H1 (cell line): ENCODE measurements around the gene ABCF2. TPM values are rescaled to one million over a fixed set of nuclear protein-coding genes. Genes with fewer than 3 reads are reported as not detected.

Experiments
- CTCF ChIA-PET: fragments of 300-600 bp; sonication (Branson Sonifier 250); formaldehyde crosslinking; loops from one replicate; lab custom pipeline; 2021; ENCODE audit not compliant: partially characterized antibody; lab: Charles Lee
- POLR2A ChIA-PET: fragments of 300-600 bp; sonication (Branson Sonifier 250); formaldehyde crosslinking; loops from one replicate; lab custom pipeline; 2021; ENCODE audit warnings: inconsistent platforms; ENCODE audit not compliant: partially characterized antibody; lab: Charles Lee
- DNase-seq, 2 experiments: peaks; one replicate each; pipeline versions ENCODE4 v3.0.0 to v3.0.0-alpha.2; 2010 to 2022; ENCODE audit warnings: low spot score in 2 of 2, low read depth in 1 of 2, mixed read lengths in 1 of 2
- FAIRE-seq: peaks from 2 replicates; lab custom pipeline; 2011; peaks lifted over from hg19 to GRCh38; lab: Jason Lieb, UNC
- H2AFZ ChIP-seq: 2 replicates; pipeline ENCODE4 v1.8.1; 2012; ENCODE audit warnings: low read length, inconsistent platforms
- H2AK5ac ChIP-seq: 2 replicates; pipeline ENCODE4 v1.6.1; 2013; ENCODE audit warnings: low read depth, low read length
- H2BK120ac ChIP-seq: replicated peaks from 2 replicates; pipeline ENCODE3; 2013; ENCODE audit warnings: low read depth, low read length, inconsistent platforms
- H2BK12ac ChIP-seq: 2 replicates; pipeline ENCODE4 v1.6.1; 2013; ENCODE audit warnings: low read depth, low read length
- H2BK15ac ChIP-seq: 2 replicates; pipeline ENCODE4 v1.6.1; 2013; ENCODE audit warnings: low read length
- H2BK20ac ChIP-seq: 2 replicates; pipeline ENCODE4 v1.6.1; 2013; ENCODE audit warnings: low read length
- H2BK5ac ChIP-seq: 2 replicates; pipeline ENCODE4 v1.6.1; 2013; ENCODE audit warnings: low read depth, low read length
- H3K14ac ChIP-seq: 2 replicates; pipeline ENCODE4 v1.6.1; 2013; ENCODE audit warnings: inconsistent platforms; ENCODE audit not compliant: insufficient read length
- H3K18ac ChIP-seq: 2 replicates; pipeline ENCODE4 v1.6.1; 2013; ENCODE audit warnings: low read length; ENCODE audit errors: extremely low read depth
- H3K23ac ChIP-seq: 2 replicates; pipeline ENCODE4 v1.6.1; 2013; ENCODE audit warnings: inconsistent platforms; ENCODE audit not compliant: insufficient read length
- H3K23me2 ChIP-seq: 2 replicates; pipeline ENCODE4 v1.6.1; 2013; ENCODE audit warnings: low read depth, low read length
- H3K27ac ChIP-seq: 2 replicates; pipeline ENCODE4 v1.6.1; 2011; ENCODE audit warnings: low read depth, low read length, inconsistent platforms
- H3K27me3 ChIP-seq, 4 experiments: replicated peaks in 1 of 4; 1 replicate in 1 of 4; 2 replicates in 3 of 4; pipeline versions ENCODE4 v1.6.1 to v1.8.1; 2011 to 2013; ENCODE audit warnings: low read length in 3 of 4, mild to moderate bottlenecking in 3 of 4, inconsistent platforms in 2 of 4, mixed read lengths in 2 of 4, moderate library complexity in 1 of 4; ENCODE audit not compliant: control insufficient read depth in 3 of 4, insufficient read depth in 3 of 4; ENCODE audit errors: extremely low read depth in 1 of 4
- H3K36me3 ChIP-seq, 4 experiments: 2 replicates each; pipeline versions ENCODE4 v1.6.1 to v1.8.1; 2011 to 2013; ENCODE audit warnings: mild to moderate bottlenecking in 4 of 4, low read length in 3 of 4, moderate library complexity in 2 of 4, control low read depth in 1 of 4, inconsistent platforms in 1 of 4; ENCODE audit not compliant: insufficient read depth in 4 of 4, control insufficient read depth in 2 of 4
- H3K4ac ChIP-seq: replicated peaks from 2 replicates; pipeline ENCODE3; 2013; ENCODE audit warnings: low read length, low read depth, mixed read lengths, inconsistent platforms; ENCODE audit not compliant: insufficient read length
- H3K4me1 ChIP-seq, 4 experiments: replicated peaks in 1 of 4; 1 replicate in 1 of 4; 2 replicates in 3 of 4; pipeline versions ENCODE4 v1.6.1 to v1.8.1; 2011 to 2013; ENCODE audit warnings: low read length in 3 of 4, inconsistent platforms in 2 of 4, mixed read lengths in 1 of 4; ENCODE audit not compliant: insufficient read depth in 4 of 4, control insufficient read depth in 3 of 4
- H3K4me2 ChIP-seq, 2 experiments: 2 replicates each; pipeline versions ENCODE4 v1.6.1 to v1.8.1; 2011 to 2013; ENCODE audit warnings: low read depth in 2 of 2, low read length in 2 of 2, control low read depth in 1 of 2, inconsistent platforms in 1 of 2, mild to moderate bottlenecking in 1 of 2; ENCODE audit not compliant: insufficient read depth in 1 of 2
- H3K4me3 ChIP-seq, 4 experiments: fragments of 200-600, 300-600 bp in 1 of 4; sonication (generic), shearing (Covaris generic), sonication (Bioruptor Twin) in 1 of 4; 2 replicates each; pipeline versions ENCODE4 v1.5.1 to v1.8.1; 2011 to 2016; ENCODE audit warnings: low read length in 4 of 4, low read depth in 3 of 4, control low read depth in 2 of 4, inconsistent platforms in 2 of 4, mild to moderate bottlenecking in 2 of 4, mixed read lengths in 1 of 4, moderate library complexity in 1 of 4; ENCODE audit not compliant: insufficient read depth in 2 of 4; ENCODE audit errors: extremely low read depth in 1 of 4
- H3K56ac ChIP-seq: replicated peaks from 2 replicates; pipeline ENCODE3; 2013; ENCODE audit warnings: low read depth, mild to moderate bottlenecking, mixed read lengths, low read length, inconsistent platforms; ENCODE audit not compliant: insufficient read length
- H3K79me1 ChIP-seq: 2 replicates; pipeline ENCODE4 v1.6.1; 2013; ENCODE audit warnings: low read depth, low read length, control low read depth
- H3K79me2 ChIP-seq, 2 experiments: 2 replicates each; pipeline versions ENCODE4 v1.6.1 to v1.8.1; 2012 to 2013; ENCODE audit warnings: low read length in 2 of 2, mild to moderate bottlenecking in 2 of 2, inconsistent platforms in 1 of 2; ENCODE audit not compliant: insufficient read depth in 2 of 2, control insufficient read depth in 1 of 2
- H3K9ac ChIP-seq, 4 experiments: replicated peaks in 1 of 4; 1 replicate in 1 of 4; 2 replicates in 3 of 4; pipeline versions ENCODE4 v1.6.1 to v1.8.1; 2011 to 2013; ENCODE audit warnings: low read depth in 3 of 4, low read length in 3 of 4, control low read depth in 2 of 4, mild to moderate bottlenecking in 2 of 4, moderate library complexity in 2 of 4, inconsistent platforms in 1 of 4; ENCODE audit errors: extremely low read depth in 1 of 4
- H3K9me3 ChIP-seq, 2 experiments: 2 replicates each; pipeline versions ENCODE4 v1.6.1 to v1.8.1; 2012 to 2013; ENCODE audit warnings: mild to moderate bottlenecking in 2 of 2, moderate library complexity in 2 of 2, control low read depth in 1 of 2, inconsistent platforms in 1 of 2, low read depth in 1 of 2, low read length in 1 of 2, mixed read lengths in 1 of 2; ENCODE audit not compliant: insufficient read depth in 2 of 2
- H4K20me1 ChIP-seq, 2 experiments: replicated peaks in 1 of 2; 2 replicates each; pipeline versions ENCODE3 to v1.8.1; 2011 to 2013; ENCODE audit warnings: inconsistent platforms in 2 of 2, low read length in 2 of 2, mild to moderate bottlenecking in 1 of 2; ENCODE audit not compliant: insufficient read depth in 2 of 2, control insufficient read depth in 1 of 2
- H4K5ac ChIP-seq: 2 replicates; pipeline ENCODE4 v1.6.1; 2013; ENCODE audit warnings: low read length, low read depth, mixed read lengths, inconsistent platforms; ENCODE audit not compliant: insufficient read length
- H4K8ac ChIP-seq: 2 replicates; pipeline ENCODE4 v1.8.0; 2013; ENCODE audit warnings: mild to moderate bottlenecking, moderate library complexity, low read length, inconsistent platforms; ENCODE audit not compliant: insufficient read depth; ENCODE audit errors: extremely low read depth
- H4K91ac ChIP-seq: replicated peaks from 2 replicates; pipeline ENCODE3; 2013; ENCODE audit warnings: low read length, mixed read lengths, inconsistent platforms; ENCODE audit not compliant: insufficient read length
- CEBPB ChIP-seq: IDR thresholded peaks from 2 replicates; pipeline ENCODE4 v1.6.1; 2012; ENCODE audit warnings: low read depth, low read length
- FOSL1 ChIP-seq: IDR thresholded peaks from 2 replicates; pipeline ENCODE4 v1.6.1; 2011; ENCODE audit warnings: mild to moderate bottlenecking, low read depth, low read length, moderate library complexity; ENCODE audit not compliant: insufficient read depth
- KDM4A ChIP-seq: IDR thresholded peaks from one replicate; pipeline ENCODE4 v1.7.1; 2012; ENCODE audit warnings: low read depth, mild to moderate bottlenecking, moderate library complexity, low read length, inconsistent platforms; ENCODE audit not compliant: severe bottlenecking
- POU5F1 ChIP-seq: IDR thresholded peaks from 2 replicates; pipeline ENCODE4 v1.6.1; 2011; ENCODE audit warnings: low read depth, mild to moderate bottlenecking, low read length, moderate library complexity
- RAD21 ChIP-seq, 2 experiments: IDR thresholded peaks in 1 of 2; conservative IDR thresholded peaks in 1 of 2; 2 replicates each; pipeline ENCODE4 v1.6.1; 2011; ENCODE audit warnings: low read depth in 2 of 2, low read length in 2 of 2, improper control_type of control experiment in 1 of 2, inconsistent platforms in 1 of 2, mild to moderate bottlenecking in 1 of 2, moderate library complexity in 1 of 2
- SIX5 ChIP-seq: IDR thresholded peaks from 2 replicates; pipeline ENCODE4 v1.6.1; 2011; ENCODE audit warnings: mild to moderate bottlenecking, low read depth, low read length
- TAF7 ChIP-seq: optimal IDR thresholded peaks from 2 replicates; pipeline ENCODE3; 2011; ENCODE audit warnings: low read depth, mild to moderate bottlenecking, inconsistent platforms, low read length, moderate library complexity, borderline replicate concordance
- TEAD4 ChIP-seq: IDR thresholded peaks from 2 replicates; pipeline ENCODE4 v1.6.1; 2012; ENCODE audit warnings: low read depth, low read length, inconsistent platforms, mixed read lengths
- USF2 ChIP-seq: IDR thresholded peaks from 2 replicates; pipeline ENCODE4 v1.6.1; 2011; ENCODE audit warnings: low read length, improper control_type of control experiment
- WGBS, 2 experiments: shearing (Covaris generic) in 1 of 2; methylation state at CpG; one replicate each; pipeline versions ENCODE4 v1.1.6 to v1.1.7; 2013 to 2015; ENCODE audit warnings: low lambda C conversion rate in 2 of 2, mixed read lengths in 2 of 2, inconsistent platforms in 1 of 2, low coverage in 1 of 2, missing lambda C conversion rate in 1 of 2; ENCODE audit not compliant: insufficient replicate concordance in 2 of 2, insufficient coverage in 1 of 2, insufficient read length in 1 of 2; ENCODE audit errors: extremely low coverage in 1 of 2, missing lambda C conversion rate in 1 of 2; 5-methylcytosine and 5-hydroxymethylcytosine counted together
- polyA plus RNA-seq, 7 experiments: library from polyadenylated mRNA; depleted of rRNA in 3 of 7; stranded (reverse) in 5 of 7; unstranded in 2 of 7; fragments of >200 nt in 5 of 7; fragments of 200-250 nt in 2 of 7; gene quantifications; 1 replicate in 5 of 7; 2 replicates in 1 of 7; 4 replicates in 1 of 7; pipeline versions ENCODE4 v1.2.1 to v1.2.3, GENCODE V29; 2011 to 2013; ENCODE audit warnings: missing spikeins in 2 of 7, mixed read lengths in 2 of 7
- total RNA-seq: library from RNA; stranded (reverse); fragmentation: NEBNext Ultra II Directional; extraction: Animal tissue kit (Norgen Biotek cat#: 25700); gene quantifications from 2 replicates; pipeline ENCODE4 v1.2.1, GENCODE V29; 2021

ABCF2 gene
- total and polyA plus RNA-seq, 2 of the 8 experiments (the other 6 are each of a cell fraction or from before 2014, with no cell fraction given): 28.0 to 55.0 TPM

- Histone ChIP-seq H2BK12ac (no peak overlapping the region), H3K4me2 (no peak overlapping the region), H2BK15ac (no peak overlapping the region), H4K20me1 (peaks cover 0 to 10% of the 10 kb centered on the region in 2 experiments), H2BK20ac (no peak overlapping the region), H4K91ac (no peak overlapping the region), H2AFZ (no peak overlapping the region), H3K9ac (no peak overlapping the region), H3K79me1 (peaks cover 5% of the 10 kb centered on the region; the same call in 1 of the 2 replicates), H3K14ac (no peak overlapping the region), H3K36me3 (peaks cover 5 to 19% (median 7%) of the 10 kb centered on the region in 4 experiments; a peak in 6 of 8 replicates), H3K4me3 (no peak overlapping the region), H3K27me3 (peaks cover 0 to 8% (median 6%) of the 10 kb centered on the region in 4 experiments; a peak in 5 of 7 replicates), H3K4me1 (peaks cover 0 to 17% (median 12%) of the 10 kb centered on the region in 4 experiments; a peak in 6 of 7 replicates), H2BK5ac (no peak overlapping the region; the same call in 1 of the 2 replicates), H4K5ac (no peak overlapping the region), H3K56ac (no peak overlapping the region), H2AK5ac (no peak overlapping the region), H4K8ac (no peak overlapping the region), H3K79me2 (no peaks in the 10 kb centered on the region), H2BK120ac (no peak overlapping the region), H3K27ac (no peak overlapping the region), H3K18ac (no peak overlapping the region), H3K9me3 (no peaks in the 10 kb centered on the region), H3K4ac (no peak overlapping the region), H3K23ac (no peak overlapping the region), H3K23me2 (peaks cover 4% of the 10 kb centered on the region; the same call in 1 of the 2 replicates)
- ChIA-PET CTCF (interaction anchor here (1.4 kb wide), 1 partner anchor 11 kb away, joined by 4 read pairs; no protein-coding TSS in a partner anchor), POLR2A (interaction anchor here (5.7 kb wide), 1 partner anchor 11 kb away, joined by 22 read pairs; no protein-coding TSS in a partner anchor)
- 95% methylated on average over 4 of the region's 4 CpGs; no CpG with 5 or more reads in 1 of the 2 experiments for WGBS, 2 experiments
- DNase-seq (no peak), FAIRE-seq (no peak)
- TF ChIP-seq SIX5 (no peak), POU5F1 (no peak), FOSL1 (no peak), USF2 (no peak), KDM4A (no peak), TAF7 (no peak), CEBPB (no peak), RAD21 (IDR thresholded peaks at IDR 0.05 in 1 of 2, conservative IDR thresholded peaks at IDR 0.05 in 1 of 2; ENCODE audit: low read depth in 2 of 2, low read length in 2 of 2) (no peak), TEAD4 (no peak)
These were observed 13.5 kb upstream of the ABCF2 start for GRCh38 chr7:151240536-151240935.
